ENCODE results near the gene SPRED3. TPM values are rescaled to one million over a fixed set of nuclear protein-coding genes. Genes with fewer than 3 reads are reported as not detected.
"Not testable (repeated sequence)": the region's sequence is repeated elsewhere in the genome, so short reads cannot be mapped to it uniquely, and the experiment has no call there.

SPRED3 gene
- total RNA-seq (ENCODE audit: unreplicated experiment), result 8.7 TPM
- long read RNA-seq, result 0 reads

- no peak for TF ChIP-seq CTCF (IDR thresholded peaks at IDR 0.05; ENCODE audit: partially characterized antibody, unreplicated experiment)
- H3K9me3 Mint-ChIP-seq (ENCODE audit: unreplicated experiment), result peaks cover 4% of the 10 kb centered on the region
- H3K4me3 Mint-ChIP-seq (ENCODE audit: unreplicated experiment), result peak within 1 kb of the TSS; percentile 96
- H3K27me3 Mint-ChIP-seq (ENCODE audit: unreplicated experiment), result peaks cover 25% of the 10 kb centered on the region
- H3K36me3 Mint-ChIP-seq (ENCODE audit: unreplicated experiment), result peaks cover 7% of the 10 kb centered on the region
- peak within 1 kb of the TSS; percentile 81 for H3K27ac Mint-ChIP-seq (ENCODE audit: unreplicated experiment)
- no peaks in the 10 kb centered on the region for H3K4me1 Mint-ChIP-seq (ENCODE audit: low read depth, unreplicated experiment)
- DNase-seq, result peak; percentile 70
Observed at GRCh38 chr19:38388349-38389100, at the start of gene SPRED3. TSS of gene SPRED3 (plus strand) at chr19:38388697. CDS start at chr19:38390303, 1,606 bp downstream.

- Mint-ChIP-seq H3K9me3 (ENCODE audit: unreplicated experiment) (peaks cover 12% of the 10 kb centered on the region), H3K4me1 (ENCODE audit: low read depth, unreplicated experiment) (peaks cover 12% of the 10 kb centered on the region), H3K4me3 (ENCODE audit: unreplicated experiment) (peak overlapping the region; percentile 79), H3K27ac (ENCODE audit: unreplicated experiment) (peak overlapping the region; percentile 89)
- H3K36me3 Mint-ChIP-seq (ENCODE audit: unreplicated experiment); H3K27me3 Mint-ChIP-seq (ENCODE audit: unreplicated experiment); DNase-seq: not testable (repeated sequence)
Observed at GRCh38 chr19:38339011-38339410, 49.5 kb upstream of the SPRED3 start.

DNA sequence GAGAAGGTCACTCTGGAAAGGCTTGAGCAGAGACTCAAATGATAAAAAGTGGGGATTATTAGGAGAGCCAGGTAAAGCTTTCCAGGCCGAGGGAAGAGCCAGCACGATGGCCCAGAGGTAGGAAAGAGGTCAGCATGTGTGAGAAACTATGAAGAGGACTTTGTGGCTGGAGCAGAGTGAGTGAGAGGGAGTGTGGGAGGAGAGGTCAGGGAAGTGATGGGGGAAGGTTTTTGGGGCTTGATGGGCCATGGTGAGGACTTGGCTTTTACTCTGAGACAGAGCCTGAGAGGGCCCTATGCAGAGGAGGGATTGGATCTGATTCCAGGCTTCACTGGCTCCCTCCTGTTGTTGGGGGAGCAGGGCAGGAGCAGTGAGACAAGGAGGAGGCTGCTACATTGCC lies 47.6 kb upstream of the SPRED3 start:
- Mint-ChIP-seq H3K27ac (ENCODE audit: unreplicated experiment) (peak overlapping the region; percentile 10), H3K4me1 (ENCODE audit: low read depth, unreplicated experiment) (peaks cover 12% of the 10 kb centered on the region), H3K36me3 (ENCODE audit: unreplicated experiment) (peaks cover 6% of the 10 kb centered on the region), H3K27me3 (ENCODE audit: unreplicated experiment) (peaks cover 6% of the 10 kb centered on the region), H3K9me3 (ENCODE audit: unreplicated experiment) (peaks cover 12% of the 10 kb centered on the region), H3K4me3 (ENCODE audit: unreplicated experiment) (no peak overlapping the region)
- DNase-seq, result no peak
- no peak for TF ChIP-seq CTCF (IDR thresholded peaks at IDR 0.05; ENCODE audit: partially characterized antibody, unreplicated experiment)

- no peak overlapping the region for H3K4me3 Mint-ChIP-seq (ENCODE audit: unreplicated experiment)
Observed at GRCh38 chr19:38346837-38347236, 41.7 kb upstream of the SPRED3 start.

DNA sequence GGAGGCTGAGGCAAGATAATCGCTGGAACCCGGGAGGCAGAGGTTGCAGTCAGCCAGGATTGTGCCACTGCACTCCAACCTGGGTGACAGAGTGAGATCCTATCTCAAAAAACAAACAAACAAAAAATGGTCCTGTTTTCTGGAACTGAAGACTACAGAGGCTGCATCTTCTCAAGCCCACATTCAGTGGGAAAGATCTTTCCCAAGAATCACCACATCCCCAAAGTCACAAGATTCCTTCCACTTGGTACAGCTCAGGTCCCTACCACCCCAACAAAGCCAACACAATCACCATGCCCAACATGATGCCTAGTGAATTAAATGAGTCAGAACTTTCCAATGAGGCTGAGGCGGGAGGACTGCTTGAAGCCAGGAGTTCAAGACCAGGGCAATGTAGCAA lies 37.6 kb upstream of the SPRED3 start:
- Mint-ChIP-seq H3K27me3 (ENCODE audit: unreplicated experiment) (peaks cover 10% of the 10 kb centered on the region), H3K4me3 (ENCODE audit: unreplicated experiment) (no peak overlapping the region), H3K4me1 (ENCODE audit: low read depth, unreplicated experiment) (peaks cover 13% of the 10 kb centered on the region), H3K27ac (ENCODE audit: unreplicated experiment) (no peak overlapping the region), H3K9me3 (ENCODE audit: unreplicated experiment) (peaks cover 10% of the 10 kb centered on the region), H3K36me3 (ENCODE audit: unreplicated experiment) (no peaks in the 10 kb centered on the region)
- DNase-seq, result no peak
- no peak for TF ChIP-seq CTCF (IDR thresholded peaks at IDR 0.05; ENCODE audit: partially characterized antibody, unreplicated experiment)

More at GRCh38 chr19:38346837-38347236, 41.7 kb upstream of the SPRED3 start:
- no peak for DNase-seq
- no peak overlapping the region for H3K27ac Mint-ChIP-seq (ENCODE audit: unreplicated experiment)
- H3K4me1 Mint-ChIP-seq (ENCODE audit: low read depth, unreplicated experiment), result peaks cover under 1% of the 10 kb centered on the region
- no peak for TF ChIP-seq CTCF (IDR thresholded peaks at IDR 0.05; ENCODE audit: partially characterized antibody, unreplicated experiment)
- H3K9me3 Mint-ChIP-seq (ENCODE audit: unreplicated experiment), result peaks cover 3% of the 10 kb centered on the region
- H3K27me3 Mint-ChIP-seq (ENCODE audit: unreplicated experiment), result peaks cover under 1% of the 10 kb centered on the region
- H3K36me3 Mint-ChIP-seq (ENCODE audit: unreplicated experiment), result no peaks in the 10 kb centered on the region

All from glutamatergic neuron (in vitro differentiated cells).